Breast epithelium (tissue), 3 donors: ENCODE measurements around the gene HOATZ.

Experiments
- POLR2A ChIP-seq: fragments of 450-650 bp; IDR thresholded peaks from one replicate; pipeline ENCODE4 v1.6.1; 2016; ENCODE audit warnings: antibody characterized with exemption, mild to moderate bottlenecking, moderate library complexity
- POLR2AphosphoS5 ChIP-seq, 3 donors: sonication (generic); formaldehyde crosslinking; IDR thresholded peaks; one replicate each; pipeline ENCODE4 v1.6.1; 2017; ENCODE audit warnings: antibody characterized with exemption in 3 of 3
- TF ChIP-seq, protein P1 (sequence below), 3 donors: fragments of 450-650 bp; IDR thresholded peaks; one replicate each; pipeline ENCODE4 v1.5.1; 2016 to 2017; ENCODE audit warnings: antibody characterized with exemption in 3 of 3, mild to moderate bottlenecking in 3 of 3, moderate library complexity in 3 of 3

DNA sequence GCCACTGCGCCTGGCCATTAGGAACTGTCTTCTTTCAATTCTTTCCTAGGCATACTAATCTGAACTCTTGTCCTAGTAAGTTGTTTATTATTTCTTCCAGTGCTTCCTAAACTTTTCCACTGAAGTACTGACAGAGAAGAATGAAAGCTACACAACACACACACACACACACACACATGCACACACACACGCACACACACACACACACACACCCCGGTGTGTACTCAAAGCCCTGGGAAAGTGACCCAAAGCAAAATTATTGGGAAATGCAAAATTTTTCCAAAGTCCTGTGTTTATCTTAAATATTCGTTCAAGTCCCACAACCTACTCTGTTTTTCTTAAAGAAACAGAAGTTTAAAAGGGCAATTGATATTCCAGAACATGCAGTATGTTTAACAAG lies 68.3 kb downstream of the HOATZ start:
- no peak for TF ChIP-seq POLR2A
- TF ChIP-seq, protein P1, sequence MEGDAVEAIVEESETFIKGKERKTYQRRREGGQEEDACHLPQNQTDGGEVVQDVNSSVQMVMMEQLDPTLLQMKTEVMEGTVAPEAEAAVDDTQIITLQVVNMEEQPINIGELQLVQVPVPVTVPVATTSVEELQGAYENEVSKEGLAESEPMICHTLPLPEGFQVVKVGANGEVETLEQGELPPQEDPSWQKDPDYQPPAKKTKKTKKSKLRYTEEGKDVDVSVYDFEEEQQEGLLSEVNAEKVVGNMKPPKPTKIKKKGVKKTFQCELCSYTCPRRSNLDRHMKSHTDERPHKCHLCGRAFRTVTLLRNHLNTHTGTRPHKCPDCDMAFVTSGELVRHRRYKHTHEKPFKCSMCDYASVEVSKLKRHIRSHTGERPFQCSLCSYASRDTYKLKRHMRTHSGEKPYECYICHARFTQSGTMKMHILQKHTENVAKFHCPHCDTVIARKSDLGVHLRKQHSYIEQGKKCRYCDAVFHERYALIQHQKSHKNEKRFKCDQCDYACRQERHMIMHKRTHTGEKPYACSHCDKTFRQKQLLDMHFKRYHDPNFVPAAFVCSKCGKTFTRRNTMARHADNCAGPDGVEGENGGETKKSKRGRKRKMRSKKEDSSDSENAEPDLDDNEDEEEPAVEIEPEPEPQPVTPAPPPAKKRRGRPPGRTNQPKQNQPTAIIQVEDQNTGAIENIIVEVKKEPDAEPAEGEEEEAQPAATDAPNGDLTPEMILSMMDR (IDR thresholded peaks at IDR 0.05): no peak
- no peak for TF ChIP-seq POLR2AphosphoS5 (IDR thresholded peaks at IDR 0.05)
